Stimulated activated CD4-positive, alpha-beta T cell treated with anti-CD3 and anti-CD28 coated beads, TNF-alpha, amount 100 ng/mL, for 4 hours (primary cell): ENCODE data around the gene DDOST.
"Not testable (repeated sequence)": the region's sequence is repeated elsewhere in the genome, so short reads cannot be mapped to it uniquely, and the experiment has no call there.

Source experiments
- DNase-seq, 3 experiments: peaks; one replicate each; pipeline ENCODE4 v3.0.0-alpha.2; 2020; ENCODE audit warnings: low read depth in 3 of 3

DDOST gene

GRCh38 chr1:20691872-20692271, 30.7 kb upstream of the DDOST start:
- no peak for DNase-seq

DNA sequence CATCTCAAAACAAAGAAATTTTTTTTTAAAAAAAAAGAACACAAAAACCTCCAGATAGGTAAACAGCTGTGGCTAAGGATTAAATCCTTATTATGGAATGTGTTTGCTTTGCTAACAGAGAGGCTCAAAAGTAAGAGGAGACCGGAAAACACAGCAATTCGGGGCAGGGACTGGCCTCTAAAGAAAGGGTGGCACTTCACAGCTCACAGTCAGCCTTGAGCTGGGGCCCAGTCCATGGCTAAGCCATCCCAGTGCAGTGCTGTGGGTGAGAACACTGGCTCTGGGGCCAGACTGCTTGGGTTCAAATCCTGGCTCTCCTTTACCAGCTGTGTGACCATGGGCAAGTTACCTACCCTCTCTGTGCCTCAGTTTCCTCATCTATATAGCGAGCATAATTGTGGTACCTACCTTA, 28.5 kb upstream of the DDOST start:
- no peak for DNase-seq

GRCh38 chr1:20686883-20687725, 25.9 kb upstream of the DDOST start:
- DNase-seq: no peak

GRCh38 chr1:20685741-20686140, 24.6 kb upstream of the DDOST start:
- no peak for DNase-seq

DNA sequence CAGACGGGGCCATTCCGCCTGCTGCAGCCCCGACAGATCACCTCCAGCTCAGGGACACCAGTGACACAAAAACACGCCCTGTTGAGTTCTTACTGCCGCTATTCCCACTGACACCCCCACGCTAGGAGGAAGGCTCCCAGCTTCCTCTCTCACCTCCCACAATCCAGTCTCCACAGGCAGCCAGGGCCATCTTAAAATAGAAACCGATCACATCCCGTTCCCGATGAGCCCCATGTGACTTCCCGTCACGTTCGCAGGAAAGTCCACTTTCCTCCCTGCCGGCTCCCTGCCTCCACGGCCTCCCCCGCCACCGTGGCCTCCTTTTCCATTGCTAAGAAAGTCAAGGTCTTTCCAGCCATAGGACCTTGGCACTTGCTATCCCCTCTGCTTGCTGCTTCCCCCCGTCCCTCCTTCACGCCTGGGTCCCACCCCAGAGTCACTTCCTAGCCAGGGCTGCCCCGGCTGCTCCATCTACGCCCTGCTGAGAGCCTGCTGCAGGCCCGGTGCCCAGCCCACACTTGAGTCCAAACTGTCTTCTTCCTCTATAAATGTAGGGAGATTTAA, 24.0 kb upstream of the DDOST start:
- no peak for DNase-seq

DNA sequence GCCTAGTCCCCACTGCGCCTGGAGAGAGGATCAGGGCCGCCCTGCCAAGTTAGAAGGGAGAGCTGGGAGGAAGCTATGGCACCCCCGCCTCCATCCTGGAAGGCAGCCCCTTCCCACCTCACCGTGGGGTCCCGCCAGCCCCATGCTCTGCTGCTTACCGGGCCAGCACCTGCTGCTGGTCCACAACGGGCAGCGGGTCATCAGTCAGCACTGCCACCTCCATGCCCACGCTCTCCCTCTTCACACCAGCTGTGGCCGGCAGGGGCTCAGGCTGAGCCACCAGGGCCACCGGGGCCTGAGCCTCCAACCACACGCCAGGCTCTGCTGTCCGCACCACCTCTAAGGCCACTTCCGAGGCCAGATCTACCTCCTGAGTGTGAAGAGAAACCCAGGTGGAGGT, 23.5 kb upstream of the DDOST start:
- DNase-seq: no peak

DNA sequence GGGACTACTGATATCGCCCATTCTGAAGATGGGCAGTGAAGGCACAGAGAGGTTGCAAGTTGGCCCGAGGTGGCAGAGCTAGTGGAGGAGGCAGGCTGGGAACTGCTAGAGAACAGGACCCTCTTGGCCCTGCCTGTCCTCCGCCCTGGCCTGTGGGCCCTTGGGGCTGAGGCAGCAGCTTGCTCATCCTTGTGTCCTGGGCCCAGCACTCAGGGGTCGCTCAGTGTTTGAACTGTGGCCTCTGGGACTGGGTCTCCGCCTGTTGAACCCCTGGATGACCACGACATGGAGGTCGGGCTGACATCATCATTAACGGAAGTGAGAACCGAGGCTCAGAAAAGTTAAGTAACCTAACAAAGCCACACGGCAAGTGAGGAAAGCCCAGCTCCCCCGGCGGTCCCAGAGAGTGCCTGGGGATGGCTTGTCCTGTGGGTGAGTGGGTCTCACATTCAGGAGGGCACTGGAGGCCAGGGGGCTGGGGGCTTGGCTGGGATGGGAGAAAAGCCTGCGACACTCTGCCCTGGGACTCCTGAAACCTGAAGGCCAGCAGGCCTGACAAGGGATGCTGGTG, 23.0 kb upstream of the DDOST start:
- no peak for DNase-seq

DNA sequence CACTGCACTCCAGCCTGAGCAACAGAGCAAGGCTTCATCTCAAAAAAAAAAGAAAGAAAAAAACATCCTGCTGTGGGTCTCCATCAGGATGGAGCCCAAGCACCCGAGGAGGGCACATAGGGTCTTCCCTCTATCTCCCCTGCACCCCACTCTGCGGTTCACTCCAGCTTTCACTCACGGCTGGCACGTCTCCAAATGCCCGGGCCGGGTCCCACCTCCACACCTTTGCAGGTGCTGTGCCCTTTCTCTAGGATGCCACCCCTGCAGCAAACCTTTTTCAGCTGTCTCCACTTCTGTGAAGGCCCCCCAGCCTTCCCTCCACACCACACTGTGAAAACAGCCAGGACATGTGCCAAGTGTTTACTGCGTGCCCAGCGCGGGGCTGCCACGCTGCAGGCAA, 22.4 kb upstream of the DDOST start:
- DNase-seq: no peak

DNA sequence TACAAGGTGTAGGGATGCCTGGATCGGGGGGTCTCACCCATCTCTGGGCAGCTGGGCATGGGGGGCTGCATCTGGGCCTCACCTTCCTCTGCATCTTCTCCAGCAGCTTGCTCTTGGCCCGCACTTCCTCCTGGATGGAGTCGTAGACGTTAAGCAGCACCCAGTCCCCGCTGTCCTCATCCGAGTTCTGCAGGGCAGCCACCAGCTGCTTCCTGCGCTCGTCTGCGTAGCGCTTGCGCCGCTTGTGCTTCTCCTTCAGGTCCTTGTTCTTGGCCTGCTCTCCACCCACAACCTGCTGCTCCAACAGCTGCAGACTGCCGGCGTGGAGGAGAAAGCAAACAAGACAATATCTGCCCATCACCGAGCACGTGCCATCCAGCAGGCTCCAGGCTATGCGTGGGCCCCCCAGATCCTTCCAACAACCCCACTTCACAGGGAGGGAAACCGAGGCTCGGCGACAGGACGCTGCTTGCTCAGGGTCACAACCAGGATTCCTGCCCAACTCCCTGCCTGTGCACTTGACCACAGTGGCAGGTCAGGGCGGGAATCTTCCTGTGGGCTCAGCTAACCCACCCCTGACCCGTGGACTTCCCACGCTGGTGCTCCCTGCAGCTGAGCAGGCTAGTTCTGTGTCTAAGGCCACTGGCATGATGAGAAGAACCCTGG, 21.5 kb upstream of the DDOST start:
- DNase-seq: no peak

DNA sequence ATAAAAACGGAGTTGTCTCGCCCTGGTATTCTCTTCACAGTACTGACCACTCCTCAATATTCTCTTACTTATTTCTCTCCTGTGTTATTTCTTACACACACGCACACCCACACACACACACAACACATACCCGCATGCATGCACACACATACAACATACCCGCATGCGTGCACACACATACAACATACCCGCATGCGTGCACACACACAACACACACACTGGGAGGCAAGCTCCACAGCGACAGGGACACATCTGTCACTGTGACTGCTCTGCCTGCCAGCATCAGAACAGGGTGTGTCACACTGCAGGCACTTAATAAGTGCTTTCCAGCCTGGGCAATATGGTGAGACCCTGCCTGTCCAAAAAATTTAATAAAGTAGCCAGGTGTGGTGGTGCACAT, 20.8 kb upstream of the DDOST start:
- no peak for DNase-seq

- no peak for DNase-seq
Observed at GRCh38 chr1:20680269-20680668, 19.1 kb upstream of the DDOST start.

- no peak for DNase-seq
Observed at GRCh38 chr1:20678599-20678998, 17.4 kb upstream of the DDOST start.

DNA sequence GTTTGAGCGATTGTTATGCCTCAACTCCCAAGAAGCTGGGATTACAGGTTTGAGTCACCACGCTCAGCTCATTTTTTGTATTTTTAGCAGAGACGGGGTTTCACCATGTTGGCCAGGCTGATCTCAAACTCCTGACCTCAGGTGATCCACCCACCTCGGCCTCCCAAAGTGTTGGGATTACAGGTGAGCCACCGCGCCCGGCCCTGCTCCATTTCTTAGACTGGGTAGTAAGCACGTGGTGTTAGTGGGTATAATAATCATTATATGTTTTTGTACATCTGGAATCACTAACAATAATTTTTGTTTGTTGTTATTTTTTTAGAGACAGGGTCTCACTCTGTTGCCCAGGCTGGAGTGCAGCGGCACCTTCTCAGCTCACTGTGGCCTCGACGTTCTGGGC, 12.5 kb upstream of the DDOST start:
- DNase-seq: not testable (repeated sequence)

DNA sequence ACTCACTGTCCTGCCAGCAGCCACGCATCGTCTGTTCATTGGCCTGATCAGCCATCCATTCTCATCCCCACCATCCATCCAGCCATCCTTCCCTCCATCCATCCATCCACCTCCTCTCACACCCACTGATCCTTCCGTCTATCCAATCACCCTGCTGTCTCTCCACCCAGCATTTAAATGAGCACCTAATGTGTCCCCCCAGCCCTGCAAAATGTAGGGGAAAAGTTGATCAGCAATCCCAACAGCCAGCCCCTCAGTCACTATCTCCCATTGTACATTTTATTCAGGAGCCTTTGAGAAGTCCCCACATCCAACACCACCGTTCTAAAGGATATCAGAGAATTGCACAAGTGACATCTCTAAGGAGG, 11.1 kb upstream of the DDOST start:
- no peak for DNase-seq

- DNase-seq: no peak
Observed at GRCh38 chr1:20670936-20671335, 9.8 kb upstream of the DDOST start.

DNA sequence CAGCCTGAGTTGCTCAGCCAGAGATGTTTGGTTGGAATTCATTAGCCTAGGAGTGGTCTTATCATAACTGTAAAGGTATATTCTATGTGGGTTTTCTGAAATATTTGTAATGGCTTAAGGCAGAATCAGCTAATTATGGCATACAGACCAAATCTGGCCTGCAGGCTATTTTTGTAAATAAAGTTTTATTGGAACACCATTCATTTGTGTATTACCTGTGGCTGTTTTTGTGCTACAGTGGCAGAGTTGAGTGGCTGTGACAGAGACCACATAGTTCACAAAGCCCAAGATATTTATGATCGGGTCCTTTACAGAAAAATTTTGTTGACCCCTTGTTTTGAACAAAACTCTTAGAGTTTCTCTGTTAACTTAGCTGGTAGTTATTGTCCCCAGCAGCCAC, 7.4 kb upstream of the DDOST start:
- no peak for DNase-seq

- no peak for DNase-seq
Observed at GRCh38 chr1:20666804-20667203, 5.6 kb upstream of the DDOST start.

- no peak for DNase-seq
Observed at GRCh38 chr1:20666146-20666545, 5.0 kb upstream of the DDOST start.

DNA sequence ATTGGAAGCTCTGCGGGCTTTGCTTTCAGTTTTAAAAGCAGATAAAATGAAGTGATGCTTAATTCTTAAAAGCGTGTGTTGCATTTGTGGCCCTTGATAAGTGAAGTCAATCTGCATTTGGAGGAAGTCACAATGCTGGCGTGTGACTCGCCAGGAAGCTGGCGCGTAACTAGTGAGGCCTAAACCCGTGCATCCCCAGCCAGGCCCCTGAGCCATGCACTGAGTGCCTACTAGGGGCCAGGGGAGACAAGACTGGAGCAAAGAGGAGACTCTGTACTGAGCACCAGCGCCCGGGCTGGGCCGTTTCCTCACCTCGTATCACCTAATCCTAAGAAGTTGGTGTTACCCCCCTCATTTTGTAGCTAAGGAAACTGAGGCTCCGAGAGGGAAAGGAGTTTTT, 4.6 kb upstream of the DDOST start:
- DNase-seq: no peak

- no peak for DNase-seq
Observed at GRCh38 chr1:20663969-20664715, 3.0 kb upstream of the DDOST start.

DNA sequence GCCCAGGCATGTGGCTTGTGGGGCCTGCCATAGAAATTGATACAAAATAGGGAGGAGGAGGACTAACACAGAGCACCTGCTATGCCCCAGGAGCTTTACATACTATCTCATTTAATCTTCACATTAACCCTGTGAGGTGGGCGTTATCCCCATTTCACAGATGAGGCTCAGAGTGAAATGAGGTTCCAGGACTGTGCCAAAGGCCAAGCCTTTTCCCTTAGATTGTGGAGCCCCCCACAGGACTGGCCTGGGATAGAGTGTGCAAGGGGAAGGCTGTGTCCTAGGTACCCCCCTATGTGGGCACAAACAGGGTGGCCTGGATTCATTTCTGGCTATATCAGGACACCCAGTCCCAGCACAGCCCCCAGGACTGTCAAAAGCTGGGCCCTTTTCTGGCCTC, 2.2 kb upstream of the DDOST start:
- no peak for DNase-seq

- no peak for DNase-seq
Observed at GRCh38 chr1:20662110-20662475, 924 bp upstream of the DDOST start.
